H9 (cell line): ENCODE measurements around the gene MCM3. TPM values are rescaled to one million over a fixed set of nuclear protein-coding genes. Genes with fewer than 3 reads are reported as not detected.

ENCODE experiments used
- DNase-seq: peaks from one replicate; pipeline ENCODE4 v3.0.0-alpha.2; 2017
- H2AFZ ChIP-seq: one replicate; pipeline ENCODE4 v1.6.1; 2013; ENCODE audit warnings: mild to moderate bottlenecking, low read length, control low read depth, moderate library complexity
- H2AK5ac ChIP-seq: 2 replicates; pipeline ENCODE4 v1.6.1; 2013; ENCODE audit warnings: low read length, control low read depth, mixed read lengths; ENCODE audit not compliant: insufficient read length
- H2BK120ac ChIP-seq: one replicate; pipeline ENCODE4 v1.6.1; 2013; ENCODE audit warnings: low read depth, mild to moderate bottlenecking, low read length, control low read depth, inconsistent platforms; ENCODE audit not compliant: poor library complexity, severe bottlenecking
- H2BK12ac ChIP-seq: 2 replicates; pipeline ENCODE4 v1.6.1; 2013; ENCODE audit warnings: low read length, control low read depth, mixed read lengths, low read depth; ENCODE audit not compliant: insufficient read length
- H2BK15ac ChIP-seq: 2 replicates; pipeline ENCODE4 v1.6.1; 2013; ENCODE audit warnings: low read depth, low read length, control low read depth
- H2BK20ac ChIP-seq: one replicate; pipeline ENCODE4 v1.6.1; 2013; ENCODE audit warnings: low read depth, mild to moderate bottlenecking, low read length, control low read depth, inconsistent platforms; ENCODE audit not compliant: poor library complexity, severe bottlenecking
- H2BK5ac ChIP-seq: 2 replicates; pipeline ENCODE4 v1.6.1; 2013; ENCODE audit warnings: low read length, control low read depth, mixed read lengths; ENCODE audit not compliant: insufficient read length
- H3K14ac ChIP-seq: 2 replicates; pipeline ENCODE4 v1.6.1; 2013; ENCODE audit warnings: low read length, control low read depth; ENCODE audit not compliant: insufficient read depth
- H3K18ac ChIP-seq: 2 replicates; pipeline ENCODE4 v1.6.1; 2013; ENCODE audit warnings: low read depth, mild to moderate bottlenecking, mixed read lengths, low read length, control low read depth; ENCODE audit not compliant: insufficient read length
- H3K23ac ChIP-seq: 2 replicates; pipeline ENCODE4 v1.6.1; 2013; ENCODE audit warnings: low read length, control low read depth, mixed read lengths, low read depth; ENCODE audit not compliant: insufficient read length
- H3K23me2 ChIP-seq: 2 replicates; pipeline ENCODE4 v1.6.1; 2013; ENCODE audit warnings: low read depth, mild to moderate bottlenecking, mixed read lengths, low read length, control low read depth; ENCODE audit not compliant: insufficient read length, poor library complexity, severe bottlenecking
- H3K27ac ChIP-seq: 2 replicates; pipeline ENCODE4 v1.5.1; 2013; ENCODE audit warnings: low read length, control low read depth, mixed read lengths, low read depth; ENCODE audit not compliant: insufficient read length
- H3K27me3 ChIP-seq: 2 replicates; pipeline ENCODE4 v1.6.1; 2013; ENCODE audit warnings: low read length, control low read depth, inconsistent platforms; ENCODE audit not compliant: insufficient read depth
- H3K4ac ChIP-seq: 2 replicates; pipeline ENCODE4 v1.6.1; 2013; ENCODE audit warnings: low read depth, mild to moderate bottlenecking, control low read depth, inconsistent platforms, low read length, moderate library complexity
- H3K4me1 ChIP-seq: 2 replicates; pipeline ENCODE4 v1.6.1; 2013; ENCODE audit warnings: low read length, control low read depth, inconsistent platforms; ENCODE audit not compliant: insufficient read depth
- H3K4me2 ChIP-seq: 2 replicates; pipeline ENCODE4 v1.6.1; 2013; ENCODE audit warnings: low read length, control low read depth, mixed read lengths; ENCODE audit not compliant: insufficient read length, insufficient read depth
- H3K56ac ChIP-seq: 2 replicates; pipeline ENCODE4 v1.6.1; 2013; ENCODE audit warnings: low read depth, mild to moderate bottlenecking, mixed read lengths, low read length, control low read depth; ENCODE audit not compliant: insufficient read length
- H3K79me1 ChIP-seq: 2 replicates; pipeline ENCODE4 v1.6.1; 2013; ENCODE audit warnings: low read depth, mild to moderate bottlenecking, moderate library complexity, low read length, control low read depth, inconsistent platforms; ENCODE audit not compliant: insufficient read depth, poor library complexity, severe bottlenecking
- H3K79me2 ChIP-seq: 2 replicates; pipeline ENCODE4 v1.6.1; 2013; ENCODE audit warnings: low read length, control low read depth, inconsistent platforms; ENCODE audit not compliant: insufficient read depth
- H3K9ac ChIP-seq: 2 replicates; pipeline ENCODE4 v1.6.1; 2013; ENCODE audit warnings: low read length, control low read depth, mixed read lengths; ENCODE audit not compliant: insufficient read length; ENCODE audit errors: extremely low read depth
- H3K9me3 ChIP-seq: one replicate; pipeline ENCODE4 v1.6.1; 2013; ENCODE audit warnings: low read depth, low read length, inconsistent platforms; ENCODE audit not compliant: control insufficient read depth
- H3T11ph ChIP-seq: one replicate; pipeline ENCODE4 v1.6.1; 2013; ENCODE audit warnings: mild to moderate bottlenecking, low read length, control low read depth, inconsistent platforms
- H4K20me1 ChIP-seq: one replicate; pipeline ENCODE4 v1.6.1; 2013; ENCODE audit not compliant: control insufficient read depth, insufficient read length, insufficient read depth
- H4K5ac ChIP-seq: 2 replicates; pipeline ENCODE4 v1.6.1; 2013; ENCODE audit warnings: low read depth, mild to moderate bottlenecking, mixed read lengths, low read length, control low read depth; ENCODE audit not compliant: insufficient read length
- H4K8ac ChIP-seq: replicated peaks from 2 replicates; pipeline ENCODE4 v1.6.1; 2013; ENCODE audit warnings: low read length, control low read depth, mixed read lengths, low read depth; ENCODE audit not compliant: insufficient read length
- H4K91ac ChIP-seq: 2 replicates; pipeline ENCODE4 v1.6.1; 2013; ENCODE audit warnings: low read depth, mild to moderate bottlenecking, moderate library complexity, mixed read lengths, low read length, control low read depth; ENCODE audit not compliant: insufficient read length
- H3K27ac Mint-ChIP-seq, 3 experiments: 2 replicates in 2 of 3; 3 replicates in 1 of 3; pipeline ENCODE4 v1.8.0; 2020 to 2021; ENCODE audit warnings: mixed read lengths in 3 of 3, mild to moderate bottlenecking in 1 of 3, moderate library complexity in 1 of 3
- H3K27me3 Mint-ChIP-seq: 2 replicates; pipeline ENCODE4 v1.8.0; 2021; ENCODE audit warnings: low read depth, mild to moderate bottlenecking, moderate library complexity, mixed read lengths
- H3K36me3 Mint-ChIP-seq, 3 experiments: 2 replicates in 2 of 3; 3 replicates in 1 of 3; pipeline ENCODE4 v1.8.0; 2020 to 2021; ENCODE audit warnings: low read depth in 3 of 3, mixed read lengths in 3 of 3; ENCODE audit not compliant: insufficient read depth in 1 of 3
- H3K4me1 Mint-ChIP-seq, 2 experiments: 2 replicates each; pipeline ENCODE4 v1.8.0; 2020; ENCODE audit warnings: mixed read lengths in 2 of 2
- H3K4me3 Mint-ChIP-seq, 2 experiments: 2 replicates in 1 of 2; 3 replicates in 1 of 2; pipeline ENCODE4 v1.8.0; 2020 to 2021; ENCODE audit warnings: mild to moderate bottlenecking in 2 of 2, mixed read lengths in 2 of 2, moderate library complexity in 1 of 2
- H3K9me3 Mint-ChIP-seq, 2 experiments: 2 replicates in 1 of 2; 3 replicates in 1 of 2; pipeline ENCODE4 v1.8.0; 2020; ENCODE audit warnings: mild to moderate bottlenecking in 2 of 2, mixed read lengths in 2 of 2, moderate library complexity in 1 of 2
- WGBS: extraction: QIAGEN DNeasy Blood & Tissue Kit; methylation state at CpG from one replicate; pipeline ENCODE4 v1.1.7; 2013; ENCODE audit warnings: missing lambda C conversion rate, low lambda C conversion rate, mixed read lengths; ENCODE audit not compliant: insufficient read length; ENCODE audit errors: extremely low coverage; 5-methylcytosine and 5-hydroxymethylcytosine counted together
- total RNA-seq: library from RNA; stranded (reverse); gene quantifications from 2 replicates; pipeline ENCODE4 v1.2.1, GENCODE V29; 2021
- TF ChIP-seq, protein P1 (sequence below): fragments of 200-600 bp; sonication (generic); conservative IDR thresholded peaks from 3 replicates; pipeline ENCODE4 v1.8.0; 2021; ENCODE audit warnings: antibody characterized with exemption, mild to moderate bottlenecking

Gene MCM3
- total RNA-seq, 1 experiment from 2014 or later = 252 TPM

DNA sequence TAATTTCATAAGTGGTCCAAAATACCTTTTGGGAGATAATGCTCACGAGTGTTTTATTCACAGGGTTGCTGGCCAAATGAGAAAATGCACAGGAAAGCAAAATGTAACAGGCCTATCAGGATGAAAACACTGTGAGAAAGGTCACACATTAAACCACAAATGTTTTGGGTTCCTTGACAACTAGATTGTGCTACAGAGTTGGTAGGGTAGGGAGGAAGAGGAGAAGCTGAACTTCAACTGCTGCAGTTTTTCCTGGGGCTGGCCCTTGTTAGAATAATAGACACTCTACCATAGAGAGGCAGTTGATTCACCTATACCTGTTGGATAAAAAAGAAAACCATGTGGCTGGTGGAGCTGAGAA lies 49.3 kb upstream of the MCM3 start:
- no peak for DNase-seq
- no CpG with 5 or more reads among the region's 1 CpG for WGBS
- H2AK5ac ChIP-seq = no peak overlapping the region

More for the DNA sequence above, 49.3 kb upstream of the MCM3 start:
- H3K4me1 Mint-ChIP-seq = peaks cover 6 to 10% of the 10 kb centered on the region in 2 experiments
- H4K91ac ChIP-seq = no peak overlapping the region
- H3K9ac ChIP-seq = no peak overlapping the region
- no peaks in the 10 kb centered on the region for H3K27me3 ChIP-seq
- H3K79me1 ChIP-seq = no peaks in the 10 kb centered on the region
- H3K18ac ChIP-seq = no peak overlapping the region
- H3K14ac ChIP-seq = no peak overlapping the region
- no peaks in the 10 kb centered on the region for H3K9me3 Mint-ChIP-seq
- H4K8ac ChIP-seq = no peak overlapping the region
- H3K9me3 ChIP-seq = no peaks in the 10 kb centered on the region
- no peaks in the 10 kb centered on the region for H3K23me2 ChIP-seq
- H3K27me3 Mint-ChIP-seq = peaks cover 6% of the 10 kb centered on the region
- no peak overlapping the region for H3K56ac ChIP-seq
- no peak overlapping the region for H2BK120ac ChIP-seq
- H2BK12ac ChIP-seq = no peak overlapping the region
- no peak overlapping the region for H2AFZ ChIP-seq
- H2BK5ac ChIP-seq = no peak overlapping the region
- no peak overlapping the region for H3K4me3 Mint-ChIP-seq
- no peak overlapping the region for H3T11ph ChIP-seq
- TF ChIP-seq, protein P1, sequence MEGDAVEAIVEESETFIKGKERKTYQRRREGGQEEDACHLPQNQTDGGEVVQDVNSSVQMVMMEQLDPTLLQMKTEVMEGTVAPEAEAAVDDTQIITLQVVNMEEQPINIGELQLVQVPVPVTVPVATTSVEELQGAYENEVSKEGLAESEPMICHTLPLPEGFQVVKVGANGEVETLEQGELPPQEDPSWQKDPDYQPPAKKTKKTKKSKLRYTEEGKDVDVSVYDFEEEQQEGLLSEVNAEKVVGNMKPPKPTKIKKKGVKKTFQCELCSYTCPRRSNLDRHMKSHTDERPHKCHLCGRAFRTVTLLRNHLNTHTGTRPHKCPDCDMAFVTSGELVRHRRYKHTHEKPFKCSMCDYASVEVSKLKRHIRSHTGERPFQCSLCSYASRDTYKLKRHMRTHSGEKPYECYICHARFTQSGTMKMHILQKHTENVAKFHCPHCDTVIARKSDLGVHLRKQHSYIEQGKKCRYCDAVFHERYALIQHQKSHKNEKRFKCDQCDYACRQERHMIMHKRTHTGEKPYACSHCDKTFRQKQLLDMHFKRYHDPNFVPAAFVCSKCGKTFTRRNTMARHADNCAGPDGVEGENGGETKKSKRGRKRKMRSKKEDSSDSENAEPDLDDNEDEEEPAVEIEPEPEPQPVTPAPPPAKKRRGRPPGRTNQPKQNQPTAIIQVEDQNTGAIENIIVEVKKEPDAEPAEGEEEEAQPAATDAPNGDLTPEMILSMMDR = no peak
- no peak overlapping the region for H3K27ac Mint-ChIP-seq
- H3K23ac ChIP-seq = no peak overlapping the region
- H3K27ac ChIP-seq = no peak overlapping the region
- no peak overlapping the region for H3K4ac ChIP-seq
- no peaks in the 10 kb centered on the region for H3K36me3 Mint-ChIP-seq
- no peak overlapping the region for H3K4me2 ChIP-seq
- H3K4me1 ChIP-seq = no peaks in the 10 kb centered on the region; the same call in 1 of the 2 replicates
- H4K5ac ChIP-seq = no peak overlapping the region
- H3K79me2 ChIP-seq = no peaks in the 10 kb centered on the region
- H4K20me1 ChIP-seq = no peaks in the 10 kb centered on the region
- no peak overlapping the region for H2BK20ac ChIP-seq
- no peak overlapping the region for H2BK15ac ChIP-seq
